COLO668 (cell line): Measurements from ENCODE around the gene RNF146.
"Not testable (repeated sequence)": the region's sequence is repeated elsewhere in the genome, so short reads cannot be mapped to it uniquely, and the experiment has no call there.

Experiments
- DNase-seq: peaks from one replicate; lab custom pipeline; 2025; ENCODE audit not compliant: unreplicated experiment; lab: John Stamatoyannopoulos, UW

The RNF146 gene

GRCh38 chr6:127266178-127266891, at the start of gene RNF146:
TSS of gene RNF146 (plus strand) at chr6:127266864. CDS start at chr6:127280339, 13,475 bp downstream.
- peak; percentile 82 for DNase-seq

GRCh38 chr6:127219869-127220268, 46.8 kb upstream of the RNF146 start:
- DNase-seq, result no peak

- no peak for DNase-seq
Observed at GRCh38 chr6:127221201-127221600, 45.5 kb upstream of the RNF146 start.

GRCh38 chr6:127222418-127222817, 44.2 kb upstream of the RNF146 start:
- no peak for DNase-seq

GRCh38 chr6:127225497-127225896, 41.2 kb upstream of the RNF146 start:
- no peak for DNase-seq

GRCh38 chr6:127233819-127234218, 32.8 kb upstream of the RNF146 start:
- not testable (repeated sequence) for DNase-seq

- DNase-seq, result no peak
Observed at GRCh38 chr6:127243501-127243900, 23.2 kb upstream of the RNF146 start.

- no peak for DNase-seq
Observed at GRCh38 chr6:127247114-127248096, 19.3 kb upstream of the RNF146 start.

GRCh38 chr6:127249621-127250020, 17.0 kb upstream of the RNF146 start:
- DNase-seq, result no peak

GRCh38 chr6:127255286-127255685, 11.4 kb upstream of the RNF146 start:
- DNase-seq, result no peak

- no peak for DNase-seq
Observed at GRCh38 chr6:127262896-127263295, 3.8 kb upstream of the RNF146 start.

GRCh38 chr6:127263481-127263880, 3.2 kb upstream of the RNF146 start:
- DNase-seq, result no peak

GRCh38 chr6:127266892-127267645, 405 bp downstream of the RNF146 start:
- peak; percentile 64 for DNase-seq

GRCh38 chr6:127267646-127268625, 1.3 kb downstream of the RNF146 start:
- DNase-seq, result no peak

- no peak for DNase-seq
Observed at GRCh38 chr6:127272576-127272975, 5.9 kb downstream of the RNF146 start.

GRCh38 chr6:127273499-127273898, 6.8 kb downstream of the RNF146 start:
- DNase-seq, result no peak

GRCh38 chr6:127276331-127276730, 9.7 kb downstream of the RNF146 start:
- DNase-seq, result no peak

- no peak for DNase-seq
Observed at GRCh38 chr6:127277878-127278843, 11.5 kb downstream of the RNF146 start.

- no peak for DNase-seq
Observed at GRCh38 chr6:127279815-127280214, 13.2 kb downstream of the RNF146 start.
